Smooth muscle cell (in vitro differentiated cells): ENCODE results near the gene SUPT3H. TPM values are rescaled to one million over a fixed set of nuclear protein-coding genes. Genes with fewer than 3 reads are reported as not detected.
"Not testable (repeated sequence)": the region's sequence is repeated elsewhere in the genome, so short reads cannot be mapped to it uniquely, and the experiment has no call there.

Experiments
- DNase-seq: peaks from one replicate; lab custom pipeline; 2025; ENCODE audit not compliant: unreplicated experiment; lab: John Stamatoyannopoulos, UW
- H2AFZ ChIP-seq: fragments of 200-600 bp; sonication (generic); 2 replicates; pipeline ENCODE4 v1.6.0; 2016; ENCODE audit warnings: antibody characterized with exemption, low read depth, mild to moderate bottlenecking
- H3F3A ChIP-seq: fragments of 200-600 bp; sonication (generic); 2 replicates; pipeline ENCODE4 v1.6.0; 2017; ENCODE audit warnings: antibody characterized with exemption, low read depth
- H3K27ac ChIP-seq: fragments of 200-600 bp; sonication (generic); 2 replicates; pipeline ENCODE4 v1.5.1; 2016; ENCODE audit warnings: low read depth, mild to moderate bottlenecking
- H3K27me3 ChIP-seq: fragments of 200-600 bp; sonication (generic); 2 replicates; pipeline ENCODE4 v1.6.1; 2016; ENCODE audit warnings: low read depth, mild to moderate bottlenecking
- H3K36me3 ChIP-seq: fragments of 200-600 bp; sonication (generic); 2 replicates; pipeline ENCODE4 v1.5.1; 2016; ENCODE audit warnings: low read depth
- H3K4me1 ChIP-seq: fragments of 200-600 bp; sonication (generic); 2 replicates; pipeline ENCODE4 v1.5.1; 2016; ENCODE audit warnings: low read depth
- H3K4me2 ChIP-seq: fragments of 200-600 bp; sonication (generic); 2 replicates; pipeline ENCODE4 v1.6.0; 2016; ENCODE audit warnings: mild to moderate bottlenecking
- H3K4me3 ChIP-seq: fragments of 200-600 bp; sonication (generic); 2 replicates; pipeline ENCODE4 v1.5.1; 2016; ENCODE audit warnings: mild to moderate bottlenecking
- H3K79me2 ChIP-seq: fragments of 200-600 bp; sonication (generic); 2 replicates; pipeline ENCODE4 v1.6.0; 2016; ENCODE audit warnings: low read depth, mild to moderate bottlenecking
- H3K9ac ChIP-seq: fragments of 200-600 bp; sonication (generic); 2 replicates; pipeline ENCODE4 v1.6.0; 2016; ENCODE audit warnings: low read depth
- H3K9me3 ChIP-seq: fragments of 200-600 bp; sonication (generic); replicated peaks from 2 replicates; pipeline ENCODE4 v1.5.1; 2016; ENCODE audit warnings: low read depth
- H4K20me1 ChIP-seq: fragments of 200-600 bp; sonication (generic); 2 replicates; pipeline ENCODE4 v1.6.0; 2016; ENCODE audit warnings: low read depth
- WGBS: methylation state at CpG from one replicate; pipeline ENCODE4 v1.1.7; 2016; ENCODE audit warnings: low lambda C conversion rate; 5-methylcytosine and 5-hydroxymethylcytosine counted together
- polyA plus RNA-seq: library from polyadenylated mRNA; unstranded; fragments of >200 nt; fragmentation: Nextera tagmentation; extraction: Ambion mirVana; gene quantifications from 2 replicates; pipeline ENCODE4 v1.2.1, GENCODE V29; 2016
- total RNA-seq: library from RNA; depleted of rRNA; stranded (reverse); fragments of >200 nt; gene quantifications from 2 replicates; pipeline ENCODE4 v1.2.3, GENCODE V29; 2014
- TF ChIP-seq, protein P1 (sequence below): fragments of 200-600 bp; sonication (generic); IDR thresholded peaks from 2 replicates; pipeline ENCODE4 v1.5.1; 2017; ENCODE audit warnings: borderline replicate concordance, mild to moderate bottlenecking, antibody characterized with exemption; ENCODE audit not compliant: insufficient read depth, poor library complexity, severe bottlenecking

Gene SUPT3H
- total and polyA plus RNA-seq, 2 experiments from 2014 or later = 19.4 to 22.9 TPM

DNA sequence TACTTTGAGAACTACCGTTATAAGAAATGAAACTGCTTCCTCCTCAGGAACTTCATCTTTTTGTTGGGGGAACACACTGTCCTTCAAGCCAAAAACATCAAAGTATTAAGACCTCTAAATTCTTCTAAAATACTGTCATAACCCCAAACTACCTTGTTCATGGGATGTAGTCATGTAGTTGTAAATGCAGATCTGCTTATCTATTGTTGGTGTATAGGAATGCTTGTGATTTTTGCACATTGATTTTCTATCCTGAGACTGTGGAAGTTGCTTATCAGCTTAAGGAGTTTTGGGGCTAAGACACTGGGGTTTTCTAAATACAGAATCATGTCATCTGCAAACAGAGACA lies 332.5 kb downstream of the SUPT3H start:
- Histone ChIP-seq H3K27ac (no peak overlapping the region), H3K9ac (no peak overlapping the region), H3K4me3 (no peak overlapping the region), H2AFZ (no peak overlapping the region), H3K9me3 (no peaks in the 10 kb centered on the region), H3K4me2 (no peak overlapping the region), H3F3A (no peaks in the 10 kb centered on the region), H4K20me1 (no peaks in the 10 kb centered on the region), H3K36me3 (no peaks in the 10 kb centered on the region), H3K79me2 (no peaks in the 10 kb centered on the region), H3K27me3 (no peaks in the 10 kb centered on the region), H3K4me1 (peaks cover 9% of the 10 kb centered on the region)
- 89% methylated on average over 1 of the region's 1 CpG for WGBS
- no peak for DNase-seq
- TF ChIP-seq, protein P1, sequence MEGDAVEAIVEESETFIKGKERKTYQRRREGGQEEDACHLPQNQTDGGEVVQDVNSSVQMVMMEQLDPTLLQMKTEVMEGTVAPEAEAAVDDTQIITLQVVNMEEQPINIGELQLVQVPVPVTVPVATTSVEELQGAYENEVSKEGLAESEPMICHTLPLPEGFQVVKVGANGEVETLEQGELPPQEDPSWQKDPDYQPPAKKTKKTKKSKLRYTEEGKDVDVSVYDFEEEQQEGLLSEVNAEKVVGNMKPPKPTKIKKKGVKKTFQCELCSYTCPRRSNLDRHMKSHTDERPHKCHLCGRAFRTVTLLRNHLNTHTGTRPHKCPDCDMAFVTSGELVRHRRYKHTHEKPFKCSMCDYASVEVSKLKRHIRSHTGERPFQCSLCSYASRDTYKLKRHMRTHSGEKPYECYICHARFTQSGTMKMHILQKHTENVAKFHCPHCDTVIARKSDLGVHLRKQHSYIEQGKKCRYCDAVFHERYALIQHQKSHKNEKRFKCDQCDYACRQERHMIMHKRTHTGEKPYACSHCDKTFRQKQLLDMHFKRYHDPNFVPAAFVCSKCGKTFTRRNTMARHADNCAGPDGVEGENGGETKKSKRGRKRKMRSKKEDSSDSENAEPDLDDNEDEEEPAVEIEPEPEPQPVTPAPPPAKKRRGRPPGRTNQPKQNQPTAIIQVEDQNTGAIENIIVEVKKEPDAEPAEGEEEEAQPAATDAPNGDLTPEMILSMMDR = no peak

DNA sequence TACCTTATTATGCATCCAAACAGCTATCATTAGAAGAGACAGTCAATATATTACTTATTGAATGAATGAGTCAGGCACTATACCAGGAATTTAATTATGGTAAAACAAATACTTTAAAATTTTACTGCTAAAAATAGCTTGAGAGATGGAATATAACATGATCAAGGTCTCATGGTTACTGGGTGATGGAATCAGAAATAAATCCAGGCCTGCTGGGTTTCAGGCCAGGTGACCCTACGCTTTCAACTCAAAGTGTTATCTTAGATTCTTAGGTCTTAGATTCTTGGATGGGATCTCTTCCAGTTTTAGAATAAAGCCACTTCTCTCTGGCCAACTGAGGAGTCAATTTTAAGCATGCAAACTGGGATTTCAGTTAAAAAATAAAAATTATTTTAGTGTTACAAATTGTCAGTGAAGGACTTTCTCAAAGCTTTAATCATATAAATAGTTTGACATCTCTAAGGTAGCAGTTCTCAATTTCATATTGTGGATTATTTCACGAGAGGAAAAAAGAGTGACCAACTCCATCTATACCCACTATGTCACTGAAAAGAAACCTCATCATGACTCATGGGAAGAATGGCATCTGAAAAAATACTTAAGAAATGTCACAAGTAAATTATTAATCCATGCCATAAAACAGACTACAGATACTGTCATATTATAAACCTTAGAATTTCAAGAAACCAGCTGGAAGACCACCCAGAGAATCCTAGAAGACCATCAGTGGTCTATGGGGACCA lies 333.1 kb downstream of the SUPT3H start:
- Histone ChIP-seq H3F3A (no peaks in the 10 kb centered on the region), H3K27ac (no peak overlapping the region), H4K20me1 (no peaks in the 10 kb centered on the region), H3K9me3 (no peaks in the 10 kb centered on the region), H3K79me2 (no peaks in the 10 kb centered on the region), H3K4me1 (peaks cover 9% of the 10 kb centered on the region), H3K4me3 (no peak overlapping the region), H3K9ac (no peak overlapping the region), H3K36me3 (no peaks in the 10 kb centered on the region), H2AFZ (no peak overlapping the region), H3K4me2 (no peak overlapping the region), H3K27me3 (no peaks in the 10 kb centered on the region)
- DNase-seq = no peak
- TF ChIP-seq, protein P1 = no peak
- 92% methylated on average over 2 of the region's 2 CpGs for WGBS

DNA sequence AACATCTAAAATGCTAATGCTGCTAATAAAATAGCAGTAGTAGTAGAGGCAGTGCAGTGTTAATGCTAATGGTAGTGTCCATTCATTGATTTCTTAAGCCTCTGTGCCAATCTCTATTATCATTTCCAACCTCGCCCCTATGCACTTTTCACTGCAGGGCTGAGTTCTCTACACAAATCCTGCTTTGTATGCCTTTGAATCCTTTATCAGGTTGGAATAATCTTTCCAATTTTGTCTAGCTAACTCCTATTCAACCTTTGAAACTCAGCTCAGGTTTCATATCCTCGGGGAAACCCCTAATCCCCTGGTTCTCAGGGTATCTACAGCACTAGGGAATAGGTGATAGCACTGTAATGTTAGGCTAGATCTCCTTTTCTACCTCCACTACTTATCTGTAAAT lies 333.6 kb downstream of the SUPT3H start:
- no peak overlapping the region for H3K27ac ChIP-seq
- no peak overlapping the region for H3K9ac ChIP-seq
- H3K4me2 ChIP-seq = no peak overlapping the region
- H3K9me3 ChIP-seq = no peaks in the 10 kb centered on the region
- peaks cover 9% of the 10 kb centered on the region for H3K4me1 ChIP-seq
- TF ChIP-seq, protein P1 = no peak
- DNase-seq = no peak
- H3F3A ChIP-seq = no peaks in the 10 kb centered on the region
- 84% methylated on average over 2 of the region's 2 CpGs for WGBS
- H3K4me3 ChIP-seq = no peak overlapping the region
- no peak overlapping the region for H2AFZ ChIP-seq
- H4K20me1 ChIP-seq = no peaks in the 10 kb centered on the region
- no peaks in the 10 kb centered on the region for H3K27me3 ChIP-seq
- no peaks in the 10 kb centered on the region for H3K36me3 ChIP-seq
- no peaks in the 10 kb centered on the region for H3K79me2 ChIP-seq

DNA sequence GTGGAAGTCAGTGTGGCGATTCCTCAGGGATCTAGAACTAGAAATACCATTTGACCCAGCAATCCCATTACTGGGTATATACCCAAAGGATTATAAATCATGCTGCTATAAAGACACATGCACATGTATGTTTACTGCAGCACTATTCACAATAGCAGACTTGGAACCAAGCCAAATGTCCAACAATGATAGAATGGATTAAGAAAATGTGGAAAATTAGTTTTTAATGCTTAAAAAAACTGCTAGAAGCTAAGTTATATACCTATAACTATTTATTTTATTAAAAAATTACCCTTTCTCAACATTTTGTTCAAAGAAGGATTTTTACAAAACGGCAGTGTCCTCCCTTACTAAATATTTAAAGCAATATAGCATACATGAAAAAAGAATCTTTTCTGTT lies 335.1 kb downstream of the SUPT3H start:
- WGBS = 98% methylated on average over 2 of the region's 2 CpGs
- not testable (repeated sequence) for H3F3A ChIP-seq, H2AFZ ChIP-seq, H3K4me1 ChIP-seq, H3K27me3 ChIP-seq, H4K20me1 ChIP-seq, H3K9ac ChIP-seq, H3K36me3 ChIP-seq, H3K9me3 ChIP-seq, H3K4me2 ChIP-seq, DNase-seq, H3K4me3 ChIP-seq, H3K79me2 ChIP-seq, H3K27ac ChIP-seq
